Sigmoid colon (tissue), 7 donors: ENCODE results near the gene ELOVL7. TPM values are rescaled to one million over a fixed set of nuclear protein-coding genes. Genes with fewer than 3 reads are reported as not detected.
"Not testable (repeated sequence)": the region's sequence is repeated elsewhere in the genome, so short reads cannot be mapped to it uniquely, and the experiment has no call there.

Source experiments
- DNase-seq: peaks from one replicate; pipeline ENCODE4 v3.0.0-alpha.2; 2019
- H3K27ac ChIP-seq, 4 donors: fragments of 200-600 bp; sonication (generic); one replicate each; pipeline ENCODE4 v1.5.1; 2016 to 2019; ENCODE audit warnings: mild to moderate bottlenecking in 1 of 4
- H3K27me3 ChIP-seq, 3 donors: fragments of 200-600 bp; sonication (generic); one replicate each; pipeline ENCODE4 v1.5.1; 2019; ENCODE audit warnings: mild to moderate bottlenecking in 1 of 3
- H3K36me3 ChIP-seq, 4 donors: fragments of 200-600 bp; sonication (generic); one replicate each; pipeline ENCODE4 v1.5.1; 2016 to 2019
- H3K4me1 ChIP-seq, 4 donors: fragments of 200-600 bp; sonication (generic); one replicate each; pipeline ENCODE4 v1.5.1; 2017 to 2019
- H3K4me3 ChIP-seq, 4 donors: fragments of 200-600 bp; sonication (generic); one replicate each; pipeline ENCODE4 v1.5.1; 2017 to 2019; ENCODE audit warnings: mild to moderate bottlenecking in 2 of 4, moderate library complexity in 1 of 4
- H3K9me3 ChIP-seq, 4 donors: fragments of 200-600 bp in 3 of 4; sonication (generic) in 3 of 4; one replicate each; pipeline versions ENCODE4 v1.5.1 to v1.6.1; 2013 to 2019
- CTCF ChIP-seq, 4 experiments: fragments of 450-650 bp in 3 of 4; fragments of 200-600 bp in 1 of 4; IDR thresholded peaks; one replicate each; pipeline ENCODE4 v1.5.1; 2016 to 2019; ENCODE audit warnings: antibody characterized with exemption in 4 of 4, mild to moderate bottlenecking in 3 of 4, moderate library complexity in 2 of 4
- EP300 ChIP-seq, 4 donors: sonication (generic); formaldehyde crosslinking; IDR thresholded peaks; one replicate each; pipeline ENCODE4 v1.6.1; 2017; ENCODE audit warnings: antibody characterized with exemption in 4 of 4
- POLR2A ChIP-seq, 2 donors: fragments of 450-650 bp; IDR thresholded peaks; one replicate each; pipeline ENCODE4 v1.6.1; 2016; ENCODE audit warnings: antibody characterized with exemption in 2 of 2, mild to moderate bottlenecking in 2 of 2, moderate library complexity in 2 of 2
- POLR2AphosphoS5 ChIP-seq, 4 donors: sonication (generic); formaldehyde crosslinking; IDR thresholded peaks; one replicate each; pipeline ENCODE4 v1.6.1; 2017; ENCODE audit warnings: antibody characterized with exemption in 4 of 4
- WGBS, 2 donors: extraction: QIAGEN DNeasy Blood & Tissue Kit; methylation state at CpG; one replicate each; pipeline ENCODE4 v1.1.7; 2013; 5-methylcytosine and 5-hydroxymethylcytosine counted together
- intact Hi-C: fragments of 100-400 bp; cut with DNase I; formaldehyde crosslinking; loops from one replicate; pipeline ENCODE4 v1.15.1; 2023
- polyA plus RNA-seq, 3 donors: library from polyadenylated mRNA; stranded (reverse); fragments of 200-250 nt; gene quantifications; one replicate each; pipeline ENCODE4 v1.2.3, GENCODE V29; 2013
- total RNA-seq, 4 donors: library from RNA; depleted of rRNA; stranded (reverse); fragments of >200 nt; gene quantifications; one replicate each; pipeline ENCODE4 v1.1.0, GENCODE V29; 2016
- donor health status: healthy with polysubstance abuse.
- donor health status: Bipolar disorder and iron deficiency.
- donor health status: healthy.

The ELOVL7 gene
- total and polyA plus RNA-seq, 7 donors, result 1.2 to 8.9 (median 2.5) TPM

- no peaks in the 10 kb centered on the region for H3K27me3 ChIP-seq
- DNase-seq, result no peak
- no peaks in the 10 kb centered on the region for H3K4me1 ChIP-seq
- no peak for TF ChIP-seq POLR2A (IDR thresholded peaks at IDR 0.05)
- TF ChIP-seq EP300 (IDR thresholded peaks at IDR 0.05), result no peak
- TF ChIP-seq POLR2AphosphoS5 (IDR thresholded peaks at IDR 0.05), result no peak
- TF ChIP-seq CTCF (IDR thresholded peaks at IDR 0.05), result no peak
- 70 to 76% methylated on average over 6 of the region's 6 CpGs for WGBS, 2 donors
- intact Hi-C loops, result no loop called here
- H3K4me3 ChIP-seq, result no peak overlapping the region
- no peaks in the 10 kb centered on the region for H3K9me3 ChIP-seq
- H3K27ac ChIP-seq, result no peak overlapping the region
- no peaks in the 10 kb centered on the region for H3K36me3 ChIP-seq
Observed at GRCh38 chr5:60722416-60722815, 121.7 kb downstream of the ELOVL7 start.

- H3K4me3 ChIP-seq, result no peak overlapping the region
- H3K27me3 ChIP-seq, result no peaks in the 10 kb centered on the region
- no peak for TF ChIP-seq EP300 (IDR thresholded peaks at IDR 0.05)
- no peak for TF ChIP-seq POLR2A (IDR thresholded peaks at IDR 0.05)
- no peak for TF ChIP-seq POLR2AphosphoS5 (IDR thresholded peaks at IDR 0.05)
- TF ChIP-seq CTCF (IDR thresholded peaks at IDR 0.05), result no peak
- H3K4me1 ChIP-seq, result no peaks in the 10 kb centered on the region
- H3K9me3 ChIP-seq, result no peaks in the 10 kb centered on the region
- intact Hi-C loops, result no loop called here
- H3K36me3 ChIP-seq, result no peaks in the 10 kb centered on the region
- DNase-seq, result no peak
- H3K27ac ChIP-seq, result no peak overlapping the region
Observed at GRCh38 chr5:60719329-60719728, 124.7 kb downstream of the ELOVL7 start.

GRCh38 chr5:60718166-60718892 is 125.7 kb downstream of the ELOVL7 start:
- intact Hi-C loops, result no loop called here
- TF ChIP-seq EP300 (IDR thresholded peaks at IDR 0.05), result no peak
- TF ChIP-seq POLR2AphosphoS5 (IDR thresholded peaks at IDR 0.05), result no peak
- TF ChIP-seq CTCF (IDR thresholded peaks at IDR 0.05), result no peak
- TF ChIP-seq POLR2A (IDR thresholded peaks at IDR 0.05), result no peak
- Histone ChIP-seq H3K4me1 (no peaks in the 10 kb centered on the region), H3K36me3 (no peaks in the 10 kb centered on the region), H3K4me3 (no peak overlapping the region), H3K27ac (no peak overlapping the region), H3K27me3 (no peaks in the 10 kb centered on the region), H3K9me3 (no peaks in the 10 kb centered on the region)
- WGBS, 2 donors, result 89 to 92% methylated on average over 3 of the region's 3 CpGs
- no peak for DNase-seq

- H3K4me3 ChIP-seq, H3K4me1 ChIP-seq, H3K36me3 ChIP-seq, intact Hi-C loops, DNase-seq, H3K27ac ChIP-seq, H3K27me3 ChIP-seq, H3K9me3 ChIP-seq: not testable (repeated sequence)
- 59 to 95% methylated on average over 3 of the region's 3 CpGs for WGBS, 2 donors
Observed at GRCh38 chr5:60715201-60715928, 128.7 kb downstream of the ELOVL7 start.

DNA sequence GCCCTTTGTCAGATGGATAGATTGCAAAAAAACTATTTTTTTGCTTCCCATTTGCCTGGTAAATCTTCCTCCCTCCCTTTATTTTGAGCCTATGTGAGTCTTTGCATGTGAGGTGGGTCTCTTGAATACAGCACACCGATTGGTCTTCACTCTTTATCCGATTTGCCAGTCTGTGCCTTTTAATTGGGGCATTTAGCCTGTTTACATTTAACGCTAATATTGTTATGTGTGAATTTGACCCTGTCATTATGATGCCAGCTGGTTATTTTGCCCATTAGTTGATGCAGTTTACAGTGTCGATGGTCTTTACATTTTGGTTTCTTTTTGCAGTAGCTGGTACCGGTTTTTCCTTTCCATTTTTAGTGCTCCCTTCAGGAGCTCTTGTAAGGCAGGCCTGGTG is 131.1 kb downstream of the ELOVL7 start:
- intact Hi-C loops, result no loop called here
- no peaks in the 10 kb centered on the region for H3K9me3 ChIP-seq
- H3K36me3 ChIP-seq, result no peaks in the 10 kb centered on the region
- H3K4me3 ChIP-seq, result no peak overlapping the region
- no peak for TF ChIP-seq POLR2AphosphoS5 (IDR thresholded peaks at IDR 0.05)
- H3K4me1 ChIP-seq, result no peaks in the 10 kb centered on the region
- no peaks in the 10 kb centered on the region for H3K27me3 ChIP-seq
- WGBS, 2 donors, result 92 to 94% methylated on average over 5 of the region's 5 CpGs
- no peak for DNase-seq
- H3K27ac ChIP-seq, result no peak overlapping the region

DNA sequence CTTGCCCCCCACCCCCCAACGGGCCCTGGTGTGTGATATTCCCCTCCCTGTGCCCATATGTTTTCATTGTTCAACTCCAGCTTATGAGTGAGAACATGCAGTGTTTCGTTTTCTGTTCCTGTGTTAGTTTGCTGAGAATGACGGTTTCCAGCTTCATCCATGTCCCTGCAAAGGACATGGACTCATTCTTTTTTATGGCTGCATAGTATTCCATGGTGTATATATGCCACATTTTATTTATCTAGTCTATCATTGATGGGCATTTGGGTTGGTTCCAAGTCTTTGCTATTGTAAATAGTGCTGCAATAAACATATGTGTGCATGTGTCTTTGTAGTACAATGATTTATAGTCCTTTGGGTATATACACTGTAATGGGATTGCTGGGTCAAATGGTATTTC is 132.2 kb downstream of the ELOVL7 start:
- intact Hi-C loops, H3K27ac ChIP-seq, H3K4me1 ChIP-seq, H3K4me3 ChIP-seq, H3K9me3 ChIP-seq, H3K27me3 ChIP-seq, H3K36me3 ChIP-seq, DNase-seq: not testable (repeated sequence)
- 84 to 86% methylated on average over 3 of the region's 3 CpGs for WGBS, 2 donors
